Endothelial cell (in vitro differentiated cells): Measurements from ENCODE around the gene TUBA4A. TPM values are rescaled to one million over a fixed set of nuclear protein-coding genes. Genes with fewer than 3 reads are reported as not detected.

ENCODE experiments used
- DNase-seq: peaks from one replicate; pipeline ENCODE4 v3.0.0; 2021; ENCODE audit warnings: low spot score
- H3K27ac Mint-ChIP-seq: one replicate; pipeline ENCODE4 v1.8.0; 2021; ENCODE audit warnings: mixed read lengths, inconsistent platforms; ENCODE audit not compliant: unreplicated experiment
- H3K27me3 Mint-ChIP-seq: one replicate; pipeline ENCODE4 v1.8.0; 2021; ENCODE audit warnings: mild to moderate bottlenecking, moderate library complexity, mixed read lengths, inconsistent platforms; ENCODE audit not compliant: unreplicated experiment
- H3K36me3 Mint-ChIP-seq: one replicate; pipeline ENCODE4 v1.8.0; 2021; ENCODE audit warnings: mild to moderate bottlenecking, low read depth, mixed read lengths, inconsistent platforms; ENCODE audit not compliant: unreplicated experiment
- H3K4me1 Mint-ChIP-seq: one replicate; pipeline ENCODE4 v1.8.0; 2021; ENCODE audit warnings: mild to moderate bottlenecking, mixed read lengths, inconsistent platforms; ENCODE audit not compliant: unreplicated experiment
- H3K4me3 Mint-ChIP-seq: one replicate; pipeline ENCODE4 v1.8.0; 2021; ENCODE audit warnings: mild to moderate bottlenecking, mixed read lengths, inconsistent platforms; ENCODE audit not compliant: unreplicated experiment
- H3K9me3 Mint-ChIP-seq: one replicate; pipeline ENCODE4 v1.8.0; 2021; ENCODE audit warnings: mixed read lengths, inconsistent platforms; ENCODE audit not compliant: unreplicated experiment
- total RNA-seq: library from RNA; stranded (reverse); fragmentation: NEBNext Ultra II Directional; extraction: Animal tissue kit (Norgen Biotek cat#: 25700); gene quantifications from one replicate; pipeline ENCODE4 v1.2.1, GENCODE V29; 2021; ENCODE audit not compliant: unreplicated experiment
- TF ChIP-seq, protein P1 (sequence below): fragments of 200-600 bp; sonication (generic); IDR thresholded peaks from one replicate; pipeline ENCODE4 v1.5.0; 2021; ENCODE audit warnings: antibody characterized with exemption; ENCODE audit not compliant: unreplicated experiment

TUBA4A gene
- total RNA-seq, 1 donor from 2014 or later = 18.7 TPM

DNA sequence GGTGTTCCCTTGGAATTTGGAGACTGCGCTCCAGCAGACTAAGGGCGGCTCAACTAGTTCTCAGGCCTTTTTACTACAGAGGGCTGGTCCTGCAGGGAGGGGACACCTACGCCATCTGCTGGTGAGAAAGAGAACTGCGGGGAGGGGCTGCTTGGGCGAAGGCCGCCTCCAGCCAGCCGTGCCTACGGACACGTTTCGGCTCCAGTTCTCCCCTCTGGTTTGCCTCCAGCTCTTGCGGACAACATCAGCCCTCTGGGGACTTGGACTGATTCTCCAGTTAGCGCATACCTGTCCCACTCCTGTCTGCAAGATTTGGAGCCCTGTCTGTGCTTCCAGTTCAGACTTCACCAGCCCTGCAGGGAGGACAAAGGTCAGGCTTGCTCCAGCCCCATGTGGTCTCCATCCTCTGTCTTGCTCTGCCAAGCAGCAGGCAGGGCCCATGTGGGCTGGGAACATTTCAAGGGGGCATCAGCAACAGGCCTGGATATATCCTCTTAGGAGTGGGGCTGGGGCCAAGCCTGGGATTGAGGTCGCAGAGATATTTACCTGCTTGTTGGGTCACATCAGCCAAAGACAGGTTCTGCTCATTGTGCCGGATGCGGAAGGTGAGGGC is 45.1 kb upstream of the TUBA4A start:
- H3K4me1 Mint-ChIP-seq = peaks cover 6% of the 10 kb centered on the region
- peaks cover 4% of the 10 kb centered on the region for H3K36me3 Mint-ChIP-seq
- H3K27ac Mint-ChIP-seq = no peak overlapping the region
- DNase-seq = peak; percentile 94
- peaks cover 7% of the 10 kb centered on the region for H3K27me3 Mint-ChIP-seq
- peaks cover 4% of the 10 kb centered on the region for H3K9me3 Mint-ChIP-seq
- TF ChIP-seq, protein P1, sequence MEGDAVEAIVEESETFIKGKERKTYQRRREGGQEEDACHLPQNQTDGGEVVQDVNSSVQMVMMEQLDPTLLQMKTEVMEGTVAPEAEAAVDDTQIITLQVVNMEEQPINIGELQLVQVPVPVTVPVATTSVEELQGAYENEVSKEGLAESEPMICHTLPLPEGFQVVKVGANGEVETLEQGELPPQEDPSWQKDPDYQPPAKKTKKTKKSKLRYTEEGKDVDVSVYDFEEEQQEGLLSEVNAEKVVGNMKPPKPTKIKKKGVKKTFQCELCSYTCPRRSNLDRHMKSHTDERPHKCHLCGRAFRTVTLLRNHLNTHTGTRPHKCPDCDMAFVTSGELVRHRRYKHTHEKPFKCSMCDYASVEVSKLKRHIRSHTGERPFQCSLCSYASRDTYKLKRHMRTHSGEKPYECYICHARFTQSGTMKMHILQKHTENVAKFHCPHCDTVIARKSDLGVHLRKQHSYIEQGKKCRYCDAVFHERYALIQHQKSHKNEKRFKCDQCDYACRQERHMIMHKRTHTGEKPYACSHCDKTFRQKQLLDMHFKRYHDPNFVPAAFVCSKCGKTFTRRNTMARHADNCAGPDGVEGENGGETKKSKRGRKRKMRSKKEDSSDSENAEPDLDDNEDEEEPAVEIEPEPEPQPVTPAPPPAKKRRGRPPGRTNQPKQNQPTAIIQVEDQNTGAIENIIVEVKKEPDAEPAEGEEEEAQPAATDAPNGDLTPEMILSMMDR = peak; percentile 97
- H3K4me3 Mint-ChIP-seq = no peak overlapping the region

DNA sequence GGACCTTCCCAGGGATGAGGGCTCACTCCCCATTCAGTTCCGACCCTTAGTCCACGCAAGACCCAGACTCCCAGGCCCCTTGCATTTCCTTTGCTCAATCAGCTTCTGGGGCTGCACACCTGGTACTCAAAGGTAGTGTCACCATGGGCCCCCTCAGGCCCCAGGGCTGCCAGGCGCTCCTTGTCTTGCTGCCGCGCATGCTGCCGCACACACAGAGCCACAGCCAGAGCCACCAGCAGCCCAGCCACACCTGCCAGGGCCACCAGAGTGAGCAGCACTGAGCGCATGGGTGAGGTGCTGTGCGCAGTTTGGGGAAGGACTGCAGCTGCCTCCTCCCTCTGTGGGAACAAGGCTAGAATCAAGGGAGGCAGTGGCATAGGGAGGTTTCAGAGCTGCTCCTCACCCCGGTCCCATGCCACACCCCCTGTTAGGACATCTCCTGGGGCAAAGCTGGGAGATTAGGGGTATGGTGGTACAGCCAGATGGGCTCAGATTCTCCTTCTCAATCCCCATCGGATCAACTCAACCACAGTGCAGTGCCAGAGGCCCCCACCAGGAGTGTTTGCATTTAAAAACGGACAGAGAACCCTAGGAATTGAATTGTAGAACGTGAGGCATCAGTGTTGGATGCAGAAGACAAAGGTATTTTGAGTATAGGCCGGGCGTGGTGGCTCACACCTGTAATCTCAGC is 44.2 kb upstream of the TUBA4A start:
- H3K36me3 Mint-ChIP-seq = peaks cover 4% of the 10 kb centered on the region
- H3K4me3 Mint-ChIP-seq = no peak overlapping the region
- H3K27me3 Mint-ChIP-seq = peaks cover 10% of the 10 kb centered on the region
- H3K9me3 Mint-ChIP-seq = peaks cover 4% of the 10 kb centered on the region
- peaks cover 6% of the 10 kb centered on the region for H3K4me1 Mint-ChIP-seq
- no peak overlapping the region for H3K27ac Mint-ChIP-seq
- DNase-seq = no peak
- TF ChIP-seq, protein P1 = no peak

DNA sequence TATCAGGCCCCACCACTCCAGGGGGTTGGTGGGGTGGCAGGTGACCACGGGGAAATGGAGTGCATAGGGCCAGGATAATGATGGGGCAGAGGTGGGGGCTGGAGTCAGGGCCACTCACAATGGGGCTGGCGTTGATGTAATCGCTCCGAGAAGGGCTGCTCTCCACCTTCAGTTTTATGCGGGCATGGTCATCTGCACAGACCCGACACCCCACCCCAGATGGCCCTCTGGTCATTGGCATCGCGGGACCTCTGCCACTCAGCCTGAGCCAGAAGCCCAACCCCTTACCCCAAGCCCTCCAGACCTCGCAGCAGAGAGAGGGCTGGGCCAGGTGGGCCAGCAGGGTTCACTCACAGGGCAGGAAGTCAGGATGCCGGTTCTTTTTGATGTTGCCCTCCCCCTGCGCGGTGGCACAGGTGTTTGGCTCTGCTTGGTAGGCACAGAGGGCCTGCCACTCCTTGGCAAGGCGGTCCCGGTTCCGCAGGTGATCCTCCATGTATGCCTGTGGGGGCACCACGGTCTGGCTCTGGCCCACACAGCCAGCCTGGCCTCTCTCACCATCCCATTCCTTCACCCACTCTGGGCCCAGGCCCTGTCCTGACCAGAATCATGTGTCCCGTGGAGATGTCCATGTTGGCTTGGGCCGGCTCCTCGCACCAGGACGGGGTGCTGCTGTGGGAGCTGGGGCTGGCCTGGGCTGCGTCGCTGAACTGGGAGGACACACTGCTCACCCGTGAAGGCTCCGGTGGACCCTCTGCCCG is 43.1 kb upstream of the TUBA4A start:
- H3K27me3 Mint-ChIP-seq = peaks cover 10% of the 10 kb centered on the region
- no peak overlapping the region for H3K27ac Mint-ChIP-seq

DNA sequence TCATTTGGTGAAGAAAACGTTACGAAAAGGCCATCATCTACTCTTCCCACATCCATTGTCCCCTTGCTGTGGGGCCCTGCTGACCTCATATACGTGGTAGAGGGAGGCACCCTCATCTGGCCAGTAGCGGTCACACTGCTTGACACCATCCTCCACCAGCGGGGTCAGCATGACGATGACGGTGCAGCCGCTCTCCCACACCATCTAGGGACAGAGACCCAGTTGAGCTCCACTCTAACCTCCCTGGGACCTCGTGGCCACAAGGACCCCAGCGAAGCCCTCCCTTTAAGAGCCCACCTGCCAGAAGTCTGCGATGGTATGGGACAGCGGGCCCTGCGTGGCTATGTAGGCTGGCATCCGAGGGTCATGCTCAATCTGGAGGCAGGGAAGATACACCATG is 42.4 kb upstream of the TUBA4A start:
- Mint-ChIP-seq H3K9me3 (peaks cover 4% of the 10 kb centered on the region), H3K4me1 (peaks cover 6% of the 10 kb centered on the region), H3K4me3 (no peak overlapping the region), H3K27ac (no peak overlapping the region), H3K27me3 (peaks cover 8% of the 10 kb centered on the region), H3K36me3 (peaks cover 4% of the 10 kb centered on the region)
- DNase-seq = no peak
- TF ChIP-seq, protein P1 = no peak

More for the DNA sequence above, 43.1 kb upstream of the TUBA4A start:
- Mint-ChIP-seq H3K9me3 (peaks cover 4% of the 10 kb centered on the region), H3K36me3 (peaks cover 4% of the 10 kb centered on the region), H3K4me1 (peaks cover 6% of the 10 kb centered on the region), H3K4me3 (no peak overlapping the region)
- TF ChIP-seq, protein P1 = no peak
- no peak for DNase-seq
